Testis (tissue), 3 donors: ENCODE results near the gene TMEM63B. TPM values are rescaled to one million over a fixed set of nuclear protein-coding genes. Genes with fewer than 3 reads are reported as not detected.
"Not testable (repeated sequence)": the region's sequence is repeated elsewhere in the genome, so short reads cannot be mapped to it uniquely, and the experiment has no call there.

ENCODE experiments used
- DNase-seq: peaks from one replicate; pipeline ENCODE4 v3.0.0-alpha.2; 2019
- H3K27ac ChIP-seq, 2 donors: fragments of 200-600 bp; sonication (generic); one replicate each; pipeline ENCODE4 v1.5.1; 2019
- H3K27me3 ChIP-seq: fragments of 200-600 bp; sonication (generic); one replicate; pipeline ENCODE4 v1.5.1; 2019
- H3K36me3 ChIP-seq: fragments of 200-600 bp; sonication (generic); one replicate; pipeline ENCODE4 v1.5.1; 2017; ENCODE audit warnings: low read depth; ENCODE audit errors: missing control alignments
- H3K4me1 ChIP-seq: fragments of 200-600 bp; sonication (generic); one replicate; pipeline ENCODE4 v1.5.1; 2019
- H3K4me3 ChIP-seq, 2 donors: fragments of 200-600 bp; sonication (generic); one replicate each; pipeline ENCODE4 v1.5.1; 2017 to 2019
- H3K9me3 ChIP-seq: fragments of 200-600 bp; sonication (generic); one replicate; pipeline ENCODE4 v1.5.1; 2017
- POLR2A ChIP-seq: fragments of 450-650 bp; IDR thresholded peaks from one replicate; pipeline ENCODE4 v1.6.1; 2017; ENCODE audit warnings: antibody characterized with exemption, mild to moderate bottlenecking, moderate library complexity
- WGBS, 2 donors: methylation state at CpG; one replicate each; pipeline ENCODE4 v1.1.5; 2018; 5-methylcytosine and 5-hydroxymethylcytosine counted together
- intact Hi-C: fragments of 100-400 bp; cut with DNase I; formaldehyde crosslinking; loops from one replicate; pipeline ENCODE4 v1.15.1; 2023; ENCODE audit warnings: low total_unique reads
- polyA plus RNA-seq: library from polyadenylated mRNA; stranded (reverse); fragments of 350-450 nt; fragmentation: Illumina TruSeq; extraction: RNeasy Lipid Tissue Mini Kit (QIAGEN cat#74804); gene quantifications from one replicate; pipeline ENCODE4 v1.2.3, GENCODE V29; 2014; ENCODE audit warnings: low read depth, low replicate concordance; ENCODE audit not compliant: insufficient read depth
- total RNA-seq, 2 donors: library from RNA; depleted of rRNA; stranded (reverse); fragments of >200 nt; gene quantifications; one replicate each; pipeline ENCODE4 v1.2.3, GENCODE V29; 2016
- TF ChIP-seq, protein P1 (sequence below), 3 experiments: fragments of 450-650 bp in 2 of 3; fragments of 200-600 bp in 1 of 3; sonication (generic) in 1 of 3; IDR thresholded peaks; one replicate each; pipeline ENCODE4 v1.5.1; 2016 to 2019; ENCODE audit warnings: antibody characterized with exemption in 3 of 3, mild to moderate bottlenecking in 2 of 3, moderate library complexity in 1 of 3

Gene TMEM63B
- total and polyA plus RNA-seq, 3 donors from 2014 or later = 79.0 to 170 (median 139) TPM

DNA sequence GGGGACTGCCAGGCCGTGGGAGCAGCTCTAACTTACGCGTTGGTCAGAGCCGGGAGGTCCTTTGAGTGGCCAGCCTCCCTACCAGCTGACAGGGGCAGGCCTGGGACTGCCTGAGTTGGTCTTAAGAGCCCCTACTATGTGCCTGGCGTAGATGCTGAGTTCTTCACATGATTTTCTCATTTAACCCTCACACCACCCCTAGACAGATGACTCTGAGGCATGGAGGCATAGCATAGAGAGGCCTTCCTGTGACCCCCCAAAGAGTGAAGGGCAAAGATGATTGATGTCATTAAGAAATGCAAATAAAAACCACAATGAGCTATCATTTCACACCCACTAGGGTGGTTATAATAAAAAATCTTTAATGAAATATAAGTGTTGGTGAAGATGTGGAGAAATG lies 36.9 kb upstream of the TMEM63B start:
- H3K27me3 ChIP-seq = no peaks in the 10 kb centered on the region
- no peak for DNase-seq
- no peak overlapping the region for H3K27ac ChIP-seq
- intact Hi-C loops = loop anchor here (5.0 kb wide), 1 partner anchor 62 kb away; no protein-coding TSS in a partner anchor
- H3K4me3 ChIP-seq = no peak overlapping the region
- no peaks in the 10 kb centered on the region for H3K9me3 ChIP-seq
- TF ChIP-seq, protein P1, sequence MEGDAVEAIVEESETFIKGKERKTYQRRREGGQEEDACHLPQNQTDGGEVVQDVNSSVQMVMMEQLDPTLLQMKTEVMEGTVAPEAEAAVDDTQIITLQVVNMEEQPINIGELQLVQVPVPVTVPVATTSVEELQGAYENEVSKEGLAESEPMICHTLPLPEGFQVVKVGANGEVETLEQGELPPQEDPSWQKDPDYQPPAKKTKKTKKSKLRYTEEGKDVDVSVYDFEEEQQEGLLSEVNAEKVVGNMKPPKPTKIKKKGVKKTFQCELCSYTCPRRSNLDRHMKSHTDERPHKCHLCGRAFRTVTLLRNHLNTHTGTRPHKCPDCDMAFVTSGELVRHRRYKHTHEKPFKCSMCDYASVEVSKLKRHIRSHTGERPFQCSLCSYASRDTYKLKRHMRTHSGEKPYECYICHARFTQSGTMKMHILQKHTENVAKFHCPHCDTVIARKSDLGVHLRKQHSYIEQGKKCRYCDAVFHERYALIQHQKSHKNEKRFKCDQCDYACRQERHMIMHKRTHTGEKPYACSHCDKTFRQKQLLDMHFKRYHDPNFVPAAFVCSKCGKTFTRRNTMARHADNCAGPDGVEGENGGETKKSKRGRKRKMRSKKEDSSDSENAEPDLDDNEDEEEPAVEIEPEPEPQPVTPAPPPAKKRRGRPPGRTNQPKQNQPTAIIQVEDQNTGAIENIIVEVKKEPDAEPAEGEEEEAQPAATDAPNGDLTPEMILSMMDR (IDR thresholded peaks at IDR 0.05) = no peak
- no peak for TF ChIP-seq POLR2A
- H3K4me1 ChIP-seq = no peaks in the 10 kb centered on the region
- WGBS, 2 donors = 86 to 100% methylated on average over 1 to 5 of the region's 5 CpGs
- H3K36me3 ChIP-seq = no peaks in the 10 kb centered on the region

DNA sequence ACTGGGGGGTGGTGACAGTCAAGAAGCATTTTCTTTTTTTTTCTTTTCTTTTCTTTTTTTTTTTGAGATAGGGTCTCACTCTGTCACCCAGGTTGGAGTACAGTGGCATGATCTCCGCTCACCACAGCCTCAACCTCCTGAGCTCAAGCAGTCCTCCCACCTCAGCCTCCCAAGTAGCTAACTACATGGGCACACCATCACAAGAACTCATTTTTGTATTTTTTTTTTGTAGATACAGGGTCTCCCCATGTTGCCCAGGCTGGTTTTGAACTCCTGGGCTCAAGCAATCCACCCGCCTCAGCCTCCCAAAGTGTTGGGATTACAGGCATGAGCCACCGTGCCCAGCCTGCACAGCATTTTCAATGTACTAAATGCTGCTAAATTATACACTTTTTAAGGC lies 36.0 kb upstream of the TMEM63B start:
- not testable (repeated sequence) for H3K4me3 ChIP-seq, H3K36me3 ChIP-seq, H3K27me3 ChIP-seq, H3K27ac ChIP-seq, H3K4me1 ChIP-seq, DNase-seq, H3K9me3 ChIP-seq
- intact Hi-C loops = loop anchor here (5.0 kb wide), 1 partner anchor 61 kb away; no protein-coding TSS in a partner anchor
- WGBS, 2 donors = 92 to 97% methylated on average over 3 of the region's 3 CpGs

DNA sequence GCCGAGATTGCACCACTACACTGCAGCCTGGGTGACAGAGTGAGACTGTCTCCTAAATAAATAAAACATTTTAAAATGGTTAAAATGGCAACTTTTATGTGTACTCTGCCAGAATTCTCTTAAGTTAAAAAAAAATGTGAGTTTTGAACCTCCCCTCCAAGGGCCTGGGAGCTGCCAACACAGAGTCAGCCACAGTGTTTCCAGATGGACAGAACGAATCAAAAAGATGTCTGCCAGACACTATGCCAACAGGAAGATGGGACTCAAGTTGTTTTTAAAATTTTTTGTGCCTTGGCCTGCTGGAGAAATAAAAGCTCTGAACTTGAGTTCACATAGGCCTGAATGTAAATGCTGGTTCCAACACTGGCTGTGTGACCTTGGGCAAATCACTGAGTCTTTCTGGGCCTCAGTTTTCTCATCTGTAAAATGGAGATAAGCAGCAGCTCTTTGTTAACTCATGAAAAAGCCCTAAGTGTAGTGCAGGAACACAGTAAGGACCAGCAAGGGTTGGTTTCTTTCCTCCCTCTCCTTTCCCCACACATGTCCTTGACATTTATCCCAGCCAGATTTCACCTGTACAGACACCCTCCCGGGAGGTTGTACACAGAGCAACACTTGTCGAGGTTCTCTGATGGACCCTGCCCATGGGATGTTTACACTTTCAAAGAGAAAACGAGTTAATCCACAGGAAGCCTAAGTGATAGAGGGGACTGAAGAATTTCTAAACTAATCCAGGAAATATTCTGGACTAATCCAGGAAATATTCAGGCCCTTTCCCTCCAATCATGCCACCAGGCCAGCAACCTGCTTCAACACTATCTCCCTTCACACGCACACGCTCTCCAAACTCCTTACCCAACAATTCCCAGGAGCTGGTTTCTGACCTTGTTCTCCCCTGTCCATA lies 35.1 kb upstream of the TMEM63B start:
- H3K27ac ChIP-seq = no peak overlapping the region
- no peaks in the 10 kb centered on the region for H3K4me1 ChIP-seq
- no peaks in the 10 kb centered on the region for H3K9me3 ChIP-seq
- no peaks in the 10 kb centered on the region for H3K27me3 ChIP-seq
- no peaks in the 10 kb centered on the region for H3K36me3 ChIP-seq
- H3K4me3 ChIP-seq = no peak overlapping the region
- DNase-seq = no peak
- TF ChIP-seq, protein P1 (IDR thresholded peaks at IDR 0.05) = no peak
- no peak for TF ChIP-seq POLR2A
- 73 to 77% methylated on average over 7 of the region's 7 CpGs for WGBS, 2 donors
- intact Hi-C loops = loop anchor here (5.0 kb wide), 1 partner anchor 60 kb away; no protein-coding TSS in a partner anchor

DNA sequence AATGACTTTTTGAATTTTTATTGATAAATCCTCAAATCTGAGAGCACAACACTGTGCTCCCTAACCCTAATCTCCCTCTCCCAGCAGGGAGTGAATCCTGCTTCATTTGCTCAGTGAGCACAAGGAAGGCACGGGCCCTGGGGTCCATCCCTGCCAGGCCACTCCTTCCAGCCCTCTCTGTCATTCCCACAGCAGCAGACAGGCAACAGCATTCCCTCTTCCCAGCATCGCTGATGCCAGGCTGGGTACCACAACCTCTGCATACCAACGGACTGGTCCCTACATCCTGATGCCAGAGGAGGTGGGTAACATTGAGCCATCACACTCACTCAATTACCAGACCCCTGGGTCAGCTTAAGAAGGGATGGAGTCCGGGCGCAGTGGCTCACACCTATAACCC lies 34.3 kb upstream of the TMEM63B start:
- no peaks in the 10 kb centered on the region for H3K4me1 ChIP-seq
- TF ChIP-seq, protein P1 (IDR thresholded peaks at IDR 0.05) = no peak
- TF ChIP-seq POLR2A = no peak
- WGBS, 2 donors = 85 to 90% methylated on average over 3 to 5 of the region's 5 CpGs
- no peak for DNase-seq
- intact Hi-C loops = loop anchor here (5.0 kb wide), 1 partner anchor 59 kb away; no protein-coding TSS in a partner anchor
- H3K36me3 ChIP-seq = no peaks in the 10 kb centered on the region
- H3K27ac ChIP-seq = no peak overlapping the region
- H3K9me3 ChIP-seq = no peaks in the 10 kb centered on the region
- H3K4me3 ChIP-seq = no peak overlapping the region
- no peaks in the 10 kb centered on the region for H3K27me3 ChIP-seq

DNA sequence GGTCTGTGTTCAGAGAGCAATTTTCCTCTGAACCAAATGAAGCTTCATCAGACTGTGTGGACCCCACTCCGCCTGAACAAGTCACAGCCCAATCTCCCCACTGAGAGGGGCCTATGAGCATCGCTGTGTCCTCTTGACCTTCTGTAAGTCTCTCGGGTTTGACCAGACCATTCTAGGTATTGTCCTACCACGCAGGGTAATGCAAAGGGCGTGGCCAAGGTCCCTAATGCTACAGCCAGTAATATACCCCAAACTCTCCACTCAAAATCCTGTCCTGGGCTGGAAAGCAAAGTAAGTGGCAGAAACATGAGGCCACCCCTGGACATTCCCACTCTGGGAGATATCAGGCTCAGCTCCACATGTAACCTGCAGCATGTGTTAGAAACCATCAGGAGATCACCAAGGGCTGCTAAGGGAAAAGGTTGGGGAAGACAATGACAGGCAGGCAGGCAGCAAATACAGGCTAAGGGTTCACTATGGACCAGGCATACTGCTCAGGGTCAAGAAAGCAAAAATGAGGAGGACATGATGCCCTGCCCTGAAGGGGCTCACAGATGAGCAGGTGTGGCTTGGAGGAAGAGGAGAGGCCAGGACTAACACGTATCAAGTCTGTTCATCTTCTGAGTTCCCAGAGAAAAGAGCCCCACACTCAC lies 33.5 kb upstream of the TMEM63B start:
- H3K27me3 ChIP-seq = no peaks in the 10 kb centered on the region
- intact Hi-C loops = loop anchor here (5.0 kb wide), 1 partner anchor 58 kb away; no protein-coding TSS in a partner anchor
- 86 to 91% methylated on average over 6 of the region's 6 CpGs for WGBS, 2 donors
- H3K4me1 ChIP-seq = no peaks in the 10 kb centered on the region
- H3K36me3 ChIP-seq = no peaks in the 10 kb centered on the region
- no peak overlapping the region for H3K27ac ChIP-seq
- H3K4me3 ChIP-seq = no peak overlapping the region
- no peaks in the 10 kb centered on the region for H3K9me3 ChIP-seq
- no peak for DNase-seq
- no peak for TF ChIP-seq POLR2A
- TF ChIP-seq, protein P1 (IDR thresholded peaks at IDR 0.05) = no peak
